Activated T-cell treated with anti-CD3 and anti-CD28 coated beads for 24 hours (primary cell): ENCODE data around the gene STAT6.

ENCODE experiments used
- DNase-seq: peaks from one replicate; pipeline ENCODE4 v3.0.0-alpha.2; 2020; ENCODE audit warnings: low read depth

STAT6 gene

DNA sequence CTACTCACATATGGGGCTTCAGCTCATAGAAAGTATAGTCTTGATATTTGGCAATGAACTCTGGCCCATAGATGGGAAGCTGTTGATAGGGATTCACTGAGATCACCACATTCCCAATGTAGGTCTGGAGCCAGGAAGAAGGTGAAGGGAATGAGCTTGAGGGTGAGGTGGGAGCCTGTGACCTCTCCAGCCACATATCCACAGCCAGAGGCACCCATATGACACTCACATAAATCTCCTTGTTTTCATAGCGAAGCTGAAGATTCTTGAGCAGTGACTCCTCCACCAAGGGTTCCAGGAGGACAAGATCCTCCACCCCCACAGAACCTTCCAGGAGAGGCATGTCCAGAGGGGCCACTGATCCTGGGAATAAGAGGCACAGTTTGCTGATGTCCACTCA is 63.2 kb downstream of the STAT6 start:
- no peak for DNase-seq

DNA sequence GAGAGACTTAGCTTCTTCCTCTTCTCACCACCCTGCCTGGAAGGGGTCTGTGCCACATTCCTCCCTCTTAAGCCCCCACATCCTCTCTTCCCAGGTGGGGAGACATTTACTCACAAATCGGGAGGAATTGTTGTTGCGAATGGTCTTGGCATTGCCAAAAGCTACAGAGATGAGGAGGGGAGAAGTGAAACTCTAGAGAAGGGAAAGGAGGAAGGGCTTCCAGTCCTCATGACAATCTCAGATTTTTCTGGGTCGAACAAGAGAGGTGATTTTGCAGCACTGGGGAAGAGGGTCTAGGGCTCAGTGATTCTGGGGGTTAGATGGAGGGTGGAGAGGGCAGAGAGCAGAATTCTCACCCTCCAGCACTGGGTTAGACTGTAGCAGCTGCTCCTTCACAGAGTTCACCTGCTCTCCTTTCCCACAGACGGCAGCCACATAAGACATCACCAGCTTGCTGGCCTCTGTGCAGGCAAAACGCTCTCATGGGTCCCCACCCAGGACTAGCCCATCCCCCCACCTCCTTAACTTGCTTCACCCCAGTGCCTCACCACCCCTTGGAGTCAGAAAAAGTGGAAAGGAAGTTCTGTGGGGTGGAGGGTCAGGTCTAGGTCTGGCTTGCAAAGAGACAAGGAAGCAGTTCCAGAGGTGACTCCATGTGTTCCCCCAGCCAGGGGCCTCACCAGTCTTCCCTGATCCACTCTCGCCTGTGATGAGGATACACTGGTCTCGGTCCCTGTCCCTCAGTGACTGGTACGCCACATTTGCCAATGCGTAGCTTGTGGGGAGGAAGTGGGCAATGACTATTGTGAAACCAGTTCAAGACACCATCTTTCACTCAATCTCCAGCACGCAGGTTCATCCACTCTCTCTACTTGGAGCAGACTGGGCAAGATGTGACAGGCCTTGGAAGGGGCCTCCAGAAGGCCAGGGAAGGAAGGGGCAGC is 63.9 kb downstream of the STAT6 start:
- DNase-seq, result peak; percentile 40

DNA sequence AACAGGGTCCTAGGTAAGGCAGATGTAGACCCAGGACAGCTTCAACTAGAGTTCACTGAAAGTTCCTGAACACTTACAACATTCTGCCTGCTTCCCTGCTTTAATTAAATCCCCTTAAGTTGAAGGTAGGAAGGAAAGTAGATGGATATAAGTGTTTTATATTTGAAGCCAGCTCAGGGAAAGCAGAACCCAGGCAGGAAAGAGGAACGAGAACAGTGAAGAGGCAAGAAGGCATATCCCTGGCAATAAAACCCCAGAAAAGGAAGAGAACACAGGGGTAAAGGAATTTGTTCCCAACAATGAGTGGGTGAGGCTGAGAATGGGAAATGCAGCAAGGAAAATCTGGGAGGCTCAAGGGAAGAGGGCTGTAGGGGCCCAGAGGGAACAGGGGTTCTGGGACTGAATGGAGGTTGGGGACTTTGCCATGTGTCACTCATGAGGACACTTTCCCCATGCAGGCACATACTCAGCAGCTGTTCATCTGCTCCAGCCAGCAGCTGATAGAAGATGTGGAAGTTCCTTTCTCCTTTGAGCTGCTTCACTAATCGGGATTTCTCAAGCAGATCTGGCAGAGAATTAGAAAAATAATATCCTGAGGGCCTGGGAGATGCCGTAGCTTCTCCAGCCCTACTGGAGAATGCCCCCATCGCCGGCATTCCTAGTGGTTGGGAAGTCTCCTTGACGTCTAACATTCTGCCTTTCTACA is 64.9 kb downstream of the STAT6 start:
- DNase-seq, result no peak
